HL-60 (cell line): Measurements from ENCODE around the gene YPEL4.

ENCODE experiments used
- DNase-seq, 2 experiments: peaks; one replicate each; pipeline ENCODE4 v3.0.0-alpha.2; 2010 to 2020; ENCODE audit warnings: low read depth in 1 of 2, low spot score in 1 of 2
- H3K27ac ChIP-seq: fragments of 250-450 bp; sonication (Bioruptor Pico); replicated peaks from 2 replicates; pipeline ENCODE4 v1.5.1; 2020; ENCODE audit warnings: mild to moderate bottlenecking, moderate library complexity
- H3K27me3 ChIP-seq: fragments of 250-450 bp; sonication (Bioruptor Pico); 2 replicates; pipeline ENCODE4 v1.5.1; 2021; ENCODE audit warnings: mild to moderate bottlenecking, moderate library complexity; ENCODE audit not compliant: insufficient read depth, poor library complexity, severe bottlenecking
- H3K4me3 ChIP-seq: replicated peaks from 2 replicates; pipeline ENCODE4 v1.5.1; 2011; ENCODE audit warnings: mild to moderate bottlenecking, control low read depth, low read length; ENCODE audit not compliant: insufficient read depth
- GABPA ChIP-seq: IDR thresholded peaks from 2 replicates; pipeline ENCODE4 v1.6.1; 2012; ENCODE audit warnings: low read depth
- POLR2AphosphoS5 ChIP-seq: IDR thresholded peaks from 2 replicates; pipeline ENCODE4 v1.6.1; 2012; ENCODE audit warnings: low read depth
- SPI1 ChIP-seq: IDR thresholded peaks from 2 replicates; pipeline ENCODE4 v1.6.1; 2012; ENCODE audit warnings: low read depth, mild to moderate bottlenecking, borderline replicate concordance
- TF ChIP-seq, protein P1 (sequence below): IDR thresholded peaks from one replicate; pipeline ENCODE4 v1.5.1; 2011; ENCODE audit warnings: low read length, control low read depth, inconsistent platforms; ENCODE audit not compliant: insufficient read depth
- TF ChIP-seq, protein P2 (sequence below): IDR thresholded peaks from 2 replicates; pipeline ENCODE4 v1.6.1; 2012; ENCODE audit warnings: low read depth; ENCODE audit not compliant: insufficient replicate concordance

Gene YPEL4

DNA sequence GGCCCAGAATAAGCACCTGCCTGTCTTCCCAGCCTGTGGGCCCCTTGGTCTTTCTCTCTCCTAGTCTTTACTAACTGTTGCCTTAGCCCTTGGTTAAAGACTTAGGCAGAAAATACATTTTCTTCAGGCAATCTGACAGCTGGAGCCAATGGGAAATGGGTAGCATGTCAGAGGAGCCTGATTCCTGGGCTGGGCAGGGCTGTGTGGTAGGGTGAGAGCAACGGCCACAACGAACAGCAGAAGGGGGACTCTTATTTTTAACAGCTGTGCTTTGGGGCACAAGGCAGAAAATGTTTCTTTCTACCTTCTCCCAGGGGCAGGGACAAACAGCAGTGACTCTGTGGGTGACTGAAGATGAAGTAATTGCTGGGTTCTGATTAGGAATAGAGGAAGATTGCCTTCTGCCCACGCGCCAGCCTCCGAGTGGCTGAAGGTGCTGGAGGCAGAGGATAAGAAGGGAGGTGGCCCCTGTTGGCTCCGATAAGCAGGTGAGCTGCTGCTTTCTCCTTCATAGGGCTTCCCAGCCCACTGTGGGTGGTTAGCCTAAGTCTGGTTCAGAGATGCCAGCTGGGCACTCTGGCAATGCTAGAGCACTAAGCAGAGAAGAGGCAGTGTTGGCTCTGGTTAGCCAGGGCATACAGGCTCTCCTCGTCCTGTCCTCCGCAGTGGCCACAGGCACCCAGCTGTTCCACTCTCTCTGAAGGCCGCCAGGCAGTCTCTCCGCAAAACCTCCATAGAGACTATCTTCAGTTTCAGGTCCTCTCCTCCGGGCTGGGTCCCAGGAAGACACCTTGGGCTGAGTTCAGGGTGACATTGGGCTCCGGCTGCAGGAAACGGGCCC, 1.5 kb downstream of the YPEL4 start:
- peak in 1 of 2 experiments; percentile 52 for DNase-seq
- H3K27me3 ChIP-seq: peaks cover 11% of the 10 kb centered on the region
- no peak overlapping the region for H3K4me3 ChIP-seq

GRCh38 chr11:57647372-57647771, 2.3 kb downstream of the YPEL4 start:
- DNase-seq: no peak
- TF ChIP-seq GABPA (no peak), POLR2AphosphoS5 (no peak), SPI1 (no peak)
- TF ChIP-seq, protein P1, sequence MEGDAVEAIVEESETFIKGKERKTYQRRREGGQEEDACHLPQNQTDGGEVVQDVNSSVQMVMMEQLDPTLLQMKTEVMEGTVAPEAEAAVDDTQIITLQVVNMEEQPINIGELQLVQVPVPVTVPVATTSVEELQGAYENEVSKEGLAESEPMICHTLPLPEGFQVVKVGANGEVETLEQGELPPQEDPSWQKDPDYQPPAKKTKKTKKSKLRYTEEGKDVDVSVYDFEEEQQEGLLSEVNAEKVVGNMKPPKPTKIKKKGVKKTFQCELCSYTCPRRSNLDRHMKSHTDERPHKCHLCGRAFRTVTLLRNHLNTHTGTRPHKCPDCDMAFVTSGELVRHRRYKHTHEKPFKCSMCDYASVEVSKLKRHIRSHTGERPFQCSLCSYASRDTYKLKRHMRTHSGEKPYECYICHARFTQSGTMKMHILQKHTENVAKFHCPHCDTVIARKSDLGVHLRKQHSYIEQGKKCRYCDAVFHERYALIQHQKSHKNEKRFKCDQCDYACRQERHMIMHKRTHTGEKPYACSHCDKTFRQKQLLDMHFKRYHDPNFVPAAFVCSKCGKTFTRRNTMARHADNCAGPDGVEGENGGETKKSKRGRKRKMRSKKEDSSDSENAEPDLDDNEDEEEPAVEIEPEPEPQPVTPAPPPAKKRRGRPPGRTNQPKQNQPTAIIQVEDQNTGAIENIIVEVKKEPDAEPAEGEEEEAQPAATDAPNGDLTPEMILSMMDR: no peak
- TF ChIP-seq, protein P2, sequence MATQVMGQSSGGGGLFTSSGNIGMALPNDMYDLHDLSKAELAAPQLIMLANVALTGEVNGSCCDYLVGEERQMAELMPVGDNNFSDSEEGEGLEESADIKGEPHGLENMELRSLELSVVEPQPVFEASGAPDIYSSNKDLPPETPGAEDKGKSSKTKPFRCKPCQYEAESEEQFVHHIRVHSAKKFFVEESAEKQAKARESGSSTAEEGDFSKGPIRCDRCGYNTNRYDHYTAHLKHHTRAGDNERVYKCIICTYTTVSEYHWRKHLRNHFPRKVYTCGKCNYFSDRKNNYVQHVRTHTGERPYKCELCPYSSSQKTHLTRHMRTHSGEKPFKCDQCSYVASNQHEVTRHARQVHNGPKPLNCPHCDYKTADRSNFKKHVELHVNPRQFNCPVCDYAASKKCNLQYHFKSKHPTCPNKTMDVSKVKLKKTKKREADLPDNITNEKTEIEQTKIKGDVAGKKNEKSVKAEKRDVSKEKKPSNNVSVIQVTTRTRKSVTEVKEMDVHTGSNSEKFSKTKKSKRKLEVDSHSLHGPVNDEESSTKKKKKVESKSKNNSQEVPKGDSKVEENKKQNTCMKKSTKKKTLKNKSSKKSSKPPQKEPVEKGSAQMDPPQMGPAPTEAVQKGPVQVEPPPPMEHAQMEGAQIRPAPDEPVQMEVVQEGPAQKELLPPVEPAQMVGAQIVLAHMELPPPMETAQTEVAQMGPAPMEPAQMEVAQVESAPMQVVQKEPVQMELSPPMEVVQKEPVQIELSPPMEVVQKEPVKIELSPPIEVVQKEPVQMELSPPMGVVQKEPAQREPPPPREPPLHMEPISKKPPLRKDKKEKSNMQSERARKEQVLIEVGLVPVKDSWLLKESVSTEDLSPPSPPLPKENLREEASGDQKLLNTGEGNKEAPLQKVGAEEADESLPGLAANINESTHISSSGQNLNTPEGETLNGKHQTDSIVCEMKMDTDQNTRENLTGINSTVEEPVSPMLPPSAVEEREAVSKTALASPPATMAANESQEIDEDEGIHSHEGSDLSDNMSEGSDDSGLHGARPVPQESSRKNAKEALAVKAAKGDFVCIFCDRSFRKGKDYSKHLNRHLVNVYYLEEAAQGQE: no peak
- H3K4me3 ChIP-seq: no peak overlapping the region
- H3K27me3 ChIP-seq: peaks cover 11% of the 10 kb centered on the region
- no peak overlapping the region for H3K27ac ChIP-seq

More for the DNA sequence above, 1.5 kb downstream of the YPEL4 start:
- TF ChIP-seq SPI1: no peak
- TF ChIP-seq POLR2AphosphoS5: peak; percentile 31; the same call in 1 of the 2 replicates
- no peak overlapping the region for H3K27ac ChIP-seq

DNA sequence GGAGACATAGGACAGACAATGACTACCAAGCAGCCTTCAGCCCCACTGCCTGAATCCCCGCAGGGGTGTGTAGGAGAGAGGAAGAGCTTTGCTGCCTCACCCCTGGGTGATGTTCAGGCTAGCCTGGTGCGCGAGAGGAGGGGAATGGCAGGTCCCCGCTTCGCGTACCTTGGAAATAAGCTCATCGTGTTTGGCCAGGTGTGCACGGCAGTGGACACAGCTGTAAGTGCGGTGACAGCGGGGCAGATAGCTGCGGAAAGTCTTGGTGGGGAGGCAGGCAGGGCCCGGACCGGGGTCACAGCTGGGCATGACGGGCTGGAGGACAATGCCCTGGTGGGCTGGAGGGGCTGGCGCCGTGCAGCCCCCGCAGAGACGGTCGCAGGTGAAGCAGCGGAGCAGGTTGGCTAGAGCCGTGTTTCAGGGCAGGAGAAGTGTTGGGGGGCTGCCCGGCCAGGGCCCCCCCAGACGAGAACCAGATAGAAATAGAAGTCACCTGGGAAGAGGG, 2.9 kb downstream of the YPEL4 start:
- no peak overlapping the region for H3K4me3 ChIP-seq
- TF ChIP-seq POLR2AphosphoS5 (no peak), SPI1 (no peak), GABPA (no peak)
- TF ChIP-seq, protein P1: no peak
- TF ChIP-seq, protein P2: no peak
- DNase-seq: no peak
- no peak overlapping the region for H3K27ac ChIP-seq
- peaks cover 11% of the 10 kb centered on the region for H3K27me3 ChIP-seq

DNA sequence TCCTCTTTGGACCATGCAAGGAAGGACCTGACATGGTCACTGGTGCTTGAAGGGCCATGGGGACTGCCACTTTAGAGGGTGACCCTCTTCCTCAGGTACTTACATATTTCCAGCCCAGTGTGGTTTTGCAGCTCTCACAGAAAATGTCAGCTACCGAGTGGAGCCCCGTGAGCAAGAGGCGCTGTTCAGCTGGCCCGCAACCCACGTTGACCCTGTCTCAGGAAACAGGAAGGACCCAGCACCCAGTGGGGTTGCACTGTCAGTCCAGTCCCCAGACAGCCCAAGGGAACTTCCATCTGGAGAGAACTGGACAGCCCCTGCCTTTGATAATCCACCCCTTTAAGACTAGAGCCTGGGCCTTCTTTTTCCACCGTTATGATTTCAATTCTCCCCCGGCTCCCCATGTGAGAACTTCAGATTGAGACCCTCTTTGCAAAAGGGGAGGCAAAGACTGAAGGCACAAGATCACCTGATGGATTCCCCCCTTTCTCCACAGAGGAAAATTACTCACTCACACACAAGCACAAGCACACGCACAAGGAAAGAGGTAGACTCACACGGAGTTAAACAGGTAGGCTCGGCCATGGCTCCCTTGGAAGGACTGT, 3.4 kb downstream of the YPEL4 start:
- no peak for DNase-seq
- H3K27me3 ChIP-seq: peaks cover 11% of the 10 kb centered on the region
- no peak overlapping the region for H3K4me3 ChIP-seq
- TF ChIP-seq POLR2AphosphoS5 (no peak), GABPA (no peak)
- TF ChIP-seq, protein P1: no peak
- TF ChIP-seq, protein P2: no peak
- no peak overlapping the region for H3K27ac ChIP-seq
